Measurements from ENCODE around the gene DDX1.

- TF ChIP-seq EZH2phosphoT487 (IDR thresholded peaks at IDR 0.05; ENCODE audit: borderline replicate concordance, low read length) (no peak), EZH2 (IDR thresholded peaks at IDR 0.05; ENCODE audit: low read length, unreplicated experiment) (no peak)
- TF ChIP-seq, protein P1, sequence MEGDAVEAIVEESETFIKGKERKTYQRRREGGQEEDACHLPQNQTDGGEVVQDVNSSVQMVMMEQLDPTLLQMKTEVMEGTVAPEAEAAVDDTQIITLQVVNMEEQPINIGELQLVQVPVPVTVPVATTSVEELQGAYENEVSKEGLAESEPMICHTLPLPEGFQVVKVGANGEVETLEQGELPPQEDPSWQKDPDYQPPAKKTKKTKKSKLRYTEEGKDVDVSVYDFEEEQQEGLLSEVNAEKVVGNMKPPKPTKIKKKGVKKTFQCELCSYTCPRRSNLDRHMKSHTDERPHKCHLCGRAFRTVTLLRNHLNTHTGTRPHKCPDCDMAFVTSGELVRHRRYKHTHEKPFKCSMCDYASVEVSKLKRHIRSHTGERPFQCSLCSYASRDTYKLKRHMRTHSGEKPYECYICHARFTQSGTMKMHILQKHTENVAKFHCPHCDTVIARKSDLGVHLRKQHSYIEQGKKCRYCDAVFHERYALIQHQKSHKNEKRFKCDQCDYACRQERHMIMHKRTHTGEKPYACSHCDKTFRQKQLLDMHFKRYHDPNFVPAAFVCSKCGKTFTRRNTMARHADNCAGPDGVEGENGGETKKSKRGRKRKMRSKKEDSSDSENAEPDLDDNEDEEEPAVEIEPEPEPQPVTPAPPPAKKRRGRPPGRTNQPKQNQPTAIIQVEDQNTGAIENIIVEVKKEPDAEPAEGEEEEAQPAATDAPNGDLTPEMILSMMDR (conservative IDR thresholded peaks at IDR 0.05; ENCODE audit: low read depth, low read length) = peak; percentile 88
Measured at GRCh38 chr2:15588329-15588919, 3.2 kb upstream of the DDX1 start.
